HepG2 (cell line): ENCODE data around the gene ATP6V0A1.

Experiments used
- KLF9 ChIP-seq: IDR thresholded peaks from 2 replicates; pipeline ENCODE4 v1.6.1; 2016; ENCODE audit warnings: low read depth
- MTA3 ChIP-seq: sonication (generic); formaldehyde crosslinking; IDR thresholded peaks from 2 replicates; pipeline ENCODE4 v1.4.0; 2020; ENCODE audit warnings: missing genetic modification reagents
- POLR2A ChIP-seq, 2 experiments: IDR thresholded peaks; 2 replicates each; pipeline ENCODE4 v1.6.1; 2011; ENCODE audit warnings: low read depth in 2 of 2, low read length in 2 of 2, mild to moderate bottlenecking in 1 of 2, moderate library complexity in 1 of 2; ENCODE audit not compliant: insufficient read depth in 1 of 2
- RAD21 ChIP-seq: fragments of 450-650 bp; formaldehyde crosslinking; IDR thresholded peaks from 2 replicates; pipeline ENCODE4 v1.5.0; 2020; ENCODE audit warnings: mild to moderate bottlenecking
- RBFOX2 ChIP-seq: fragments of 200-400 bp; formaldehyde crosslinking; IDR thresholded peaks from 2 replicates; pipeline ENCODE4 v1.6.1; 2017; ENCODE audit warnings: low read depth, mild to moderate bottlenecking, low read length
- ZNF232 ChIP-seq: sonication (generic); formaldehyde crosslinking; IDR thresholded peaks from 2 replicates; pipeline ENCODE4 v1.4.0; 2020; ENCODE audit warnings: missing genetic modification reagents, borderline replicate concordance
- ZNF530 ChIP-seq: sonication (generic); formaldehyde crosslinking; IDR thresholded peaks from 2 replicates; pipeline ENCODE4 v1.5.0; 2020; ENCODE audit warnings: low read depth, mild to moderate bottlenecking, missing genetic modification reagents
- ZNF557 ChIP-seq: sonication (generic); formaldehyde crosslinking; IDR thresholded peaks from 2 replicates; pipeline ENCODE4 v1.4.0; 2020; ENCODE audit warnings: missing genetic modification reagents
- TF ChIP-seq, protein P1 (sequence below): sonication (generic); formaldehyde crosslinking; IDR thresholded peaks from 2 replicates; pipeline ENCODE4 v1.5.0; 2020; ENCODE audit warnings: mild to moderate bottlenecking, missing genetic modification reagents, moderate library complexity
- TF ChIP-seq, protein P2 (sequence below): sonication (generic); formaldehyde crosslinking; IDR thresholded peaks from 2 replicates; pipeline ENCODE4 v1.8.1; 2023; ENCODE audit warnings: mild to moderate bottlenecking, inconsistent platforms, moderate library complexity, missing genetic modification reagents, borderline replicate concordance
- TF ChIP-seq, protein P3 (sequence below), 2 experiments: sonication (generic) in 1 of 2; formaldehyde crosslinking in 1 of 2; IDR thresholded peaks; 2 replicates each; pipeline versions ENCODE4 v1.5.1 to v1.6.1; 2011 to 2020; ENCODE audit warnings: borderline replicate concordance in 1 of 2, low read depth in 1 of 2, low read length in 1 of 2, mild to moderate bottlenecking in 1 of 2, missing genetic modification reagents in 1 of 2, moderate library complexity in 1 of 2
- TF ChIP-seq, protein P4 (sequence below): sonication (generic); formaldehyde crosslinking; IDR thresholded peaks from 2 replicates; pipeline ENCODE4 v1.4.0; 2020; ENCODE audit warnings: missing genetic modification reagents, borderline replicate concordance

DNA sequence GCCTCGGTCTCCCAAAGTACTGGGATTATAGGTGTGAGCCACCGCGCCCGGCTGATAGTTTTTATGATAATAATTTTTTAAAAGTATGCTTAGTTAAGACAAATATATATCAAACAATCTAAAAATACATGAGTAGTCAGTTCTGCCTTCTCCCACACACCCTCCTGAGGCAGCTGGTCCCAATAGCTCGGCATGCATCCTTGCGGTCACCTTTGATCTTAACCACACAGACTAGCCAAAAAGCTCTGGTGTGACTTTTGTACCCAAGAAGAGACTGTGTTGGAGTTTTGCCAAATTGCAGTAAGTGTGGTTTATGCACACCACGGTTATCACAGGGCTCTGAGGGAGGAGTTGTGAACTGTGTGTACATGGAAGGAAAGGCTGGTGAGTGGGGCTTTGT, 25.6 kb downstream of the ATP6V0A1 start:
- TF ChIP-seq ZNF232 (CRISPR knock-in tag) (no peak), ZNF557 (CRISPR knock-in tag) (0 out of 2 replicates have a peak, but pooled peaks have one; percentile 43), MTA3 (CRISPR knock-in tag) (no peak), RBFOX2 (no peak), RAD21 (peak; percentile 29; the same call in 1 of the 2 replicates), ZNF530 (CRISPR knock-in tag) (no peak), POLR2A (IDR thresholded peaks at IDR 0.05; ENCODE audit: insufficient read depth in 1 of 2, low read depth in 2 of 2, low read length in 2 of 2) (no peak), KLF9 (no peak)
- TF ChIP-seq, protein P1, sequence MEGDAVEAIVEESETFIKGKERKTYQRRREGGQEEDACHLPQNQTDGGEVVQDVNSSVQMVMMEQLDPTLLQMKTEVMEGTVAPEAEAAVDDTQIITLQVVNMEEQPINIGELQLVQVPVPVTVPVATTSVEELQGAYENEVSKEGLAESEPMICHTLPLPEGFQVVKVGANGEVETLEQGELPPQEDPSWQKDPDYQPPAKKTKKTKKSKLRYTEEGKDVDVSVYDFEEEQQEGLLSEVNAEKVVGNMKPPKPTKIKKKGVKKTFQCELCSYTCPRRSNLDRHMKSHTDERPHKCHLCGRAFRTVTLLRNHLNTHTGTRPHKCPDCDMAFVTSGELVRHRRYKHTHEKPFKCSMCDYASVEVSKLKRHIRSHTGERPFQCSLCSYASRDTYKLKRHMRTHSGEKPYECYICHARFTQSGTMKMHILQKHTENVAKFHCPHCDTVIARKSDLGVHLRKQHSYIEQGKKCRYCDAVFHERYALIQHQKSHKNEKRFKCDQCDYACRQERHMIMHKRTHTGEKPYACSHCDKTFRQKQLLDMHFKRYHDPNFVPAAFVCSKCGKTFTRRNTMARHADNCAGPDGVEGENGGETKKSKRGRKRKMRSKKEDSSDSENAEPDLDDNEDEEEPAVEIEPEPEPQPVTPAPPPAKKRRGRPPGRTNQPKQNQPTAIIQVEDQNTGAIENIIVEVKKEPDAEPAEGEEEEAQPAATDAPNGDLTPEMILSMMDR (CRISPR knock-in tag), result no peak
- TF ChIP-seq, protein P2, sequence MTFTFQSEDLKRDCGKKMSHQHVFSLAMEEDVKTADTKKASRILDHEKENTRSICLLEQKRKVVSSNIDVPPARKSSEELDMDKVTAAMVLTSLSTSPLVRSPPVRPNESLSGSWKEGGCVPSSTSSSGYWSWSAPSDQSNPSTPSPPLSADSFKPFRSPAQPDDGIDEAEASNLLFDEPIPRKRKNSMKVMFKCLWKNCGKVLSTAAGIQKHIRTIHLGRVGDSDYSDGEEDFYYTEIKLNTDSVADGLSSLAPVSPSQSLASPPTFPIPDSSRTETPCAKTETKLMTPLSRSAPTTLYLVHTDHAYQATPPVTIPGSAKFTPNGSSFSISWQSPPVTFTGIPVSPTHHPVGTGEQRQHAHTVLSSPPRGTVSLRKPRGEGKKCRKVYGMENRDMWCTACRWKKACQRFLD (CRISPR knock-in tag), result no peak
- TF ChIP-seq, protein P3, sequence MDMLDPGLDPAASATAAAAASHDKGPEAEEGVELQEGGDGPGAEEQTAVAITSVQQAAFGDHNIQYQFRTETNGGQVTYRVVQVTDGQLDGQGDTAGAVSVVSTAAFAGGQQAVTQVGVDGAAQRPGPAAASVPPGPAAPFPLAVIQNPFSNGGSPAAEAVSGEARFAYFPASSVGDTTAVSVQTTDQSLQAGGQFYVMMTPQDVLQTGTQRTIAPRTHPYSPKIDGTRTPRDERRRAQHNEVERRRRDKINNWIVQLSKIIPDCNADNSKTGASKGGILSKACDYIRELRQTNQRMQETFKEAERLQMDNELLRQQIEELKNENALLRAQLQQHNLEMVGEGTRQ (IDR thresholded peaks at IDR 0.05; ENCODE audit: low read depth, low read length), result no peak
- TF ChIP-seq, protein P3 (CRISPR knock-in tag; IDR thresholded peaks at IDR 0.05; ENCODE audit: borderline replicate concordance), result no peak
- TF ChIP-seq, protein P4, sequence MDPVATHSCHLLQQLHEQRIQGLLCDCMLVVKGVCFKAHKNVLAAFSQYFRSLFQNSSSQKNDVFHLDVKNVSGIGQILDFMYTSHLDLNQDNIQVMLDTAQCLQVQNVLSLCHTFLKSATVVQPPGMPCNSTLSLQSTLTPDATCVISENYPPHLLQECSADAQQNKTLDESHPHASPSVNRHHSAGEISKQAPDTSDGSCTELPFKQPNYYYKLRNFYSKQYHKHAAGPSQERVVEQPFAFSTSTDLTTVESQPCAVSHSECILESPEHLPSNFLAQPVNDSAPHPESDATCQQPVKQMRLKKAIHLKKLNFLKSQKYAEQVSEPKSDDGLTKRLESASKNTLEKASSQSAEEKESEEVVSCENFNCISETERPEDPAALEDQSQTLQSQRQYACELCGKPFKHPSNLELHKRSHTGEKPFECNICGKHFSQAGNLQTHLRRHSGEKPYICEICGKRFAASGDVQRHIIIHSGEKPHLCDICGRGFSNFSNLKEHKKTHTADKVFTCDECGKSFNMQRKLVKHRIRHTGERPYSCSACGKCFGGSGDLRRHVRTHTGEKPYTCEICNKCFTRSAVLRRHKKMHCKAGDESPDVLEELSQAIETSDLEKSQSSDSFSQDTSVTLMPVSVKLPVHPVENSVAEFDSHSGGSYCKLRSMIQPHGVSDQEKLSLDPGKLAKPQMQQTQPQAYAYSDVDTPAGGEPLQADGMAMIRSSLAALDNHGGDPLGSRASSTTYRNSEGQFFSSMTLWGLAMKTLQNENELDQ (CRISPR knock-in tag), result no peak
